Measurements from ENCODE around the gene PCDH17. TPM values are rescaled to one million over a fixed set of nuclear protein-coding genes. Genes with fewer than 3 reads are reported as not detected.

PCDH17 gene
- total RNA-seq, 1 donor from 2014 or later, result 8.1 TPM

GRCh38 chr13:57636816-57637215 lies 5.3 kb downstream of the PCDH17 start:
- no peak for DNase-seq (ENCODE audit: low spot score)

GRCh38 chr13:57637515-57637914 lies 6.0 kb downstream of the PCDH17 start:
- no peak for DNase-seq (ENCODE audit: low spot score)

- no peak for DNase-seq (ENCODE audit: low spot score)
Measured at GRCh38 chr13:57638186-57638890, 6.8 kb downstream of the PCDH17 start.

GRCh38 chr13:57640607-57641006 lies 9.1 kb downstream of the PCDH17 start:
- no peak for DNase-seq (ENCODE audit: low spot score)

- no peak for DNase-seq (ENCODE audit: low spot score)
Measured at GRCh38 chr13:57641051-57641450, 9.5 kb downstream of the PCDH17 start.

GRCh38 chr13:57644106-57644505 lies 12.6 kb downstream of the PCDH17 start:
- DNase-seq (ENCODE audit: low spot score), result no peak

GRCh38 chr13:57653229-57653989 lies 21.9 kb downstream of the PCDH17 start:
- no peak for DNase-seq (ENCODE audit: low spot score)

GRCh38 chr13:57665481-57665880 lies 33.9 kb downstream of the PCDH17 start:
- no peak for DNase-seq (ENCODE audit: low spot score)

- no peak for DNase-seq (ENCODE audit: low spot score)
Measured at GRCh38 chr13:57666131-57666953, 34.8 kb downstream of the PCDH17 start.

GRCh38 chr13:57672168-57672567 lies 40.6 kb downstream of the PCDH17 start:
- no peak for DNase-seq (ENCODE audit: low spot score)

- no peak for DNase-seq (ENCODE audit: low spot score)
Measured at GRCh38 chr13:57673197-57673596, 41.7 kb downstream of the PCDH17 start.

- no peak for DNase-seq (ENCODE audit: low spot score)
Measured at GRCh38 chr13:57675526-57675925, 44.0 kb downstream of the PCDH17 start.

GRCh38 chr13:57680609-57681008 lies 49.1 kb downstream of the PCDH17 start:
- no peak for DNase-seq (ENCODE audit: low spot score)

- no peak for DNase-seq (ENCODE audit: low spot score)
Measured at GRCh38 chr13:57682128-57682716, 50.7 kb downstream of the PCDH17 start.

- no peak for DNase-seq (ENCODE audit: low spot score)
Measured at GRCh38 chr13:57698851-57699250, 67.3 kb downstream of the PCDH17 start.

GRCh38 chr13:57704031-57704430 lies 72.5 kb downstream of the PCDH17 start:
- no peak for DNase-seq (ENCODE audit: low spot score)

- DNase-seq (ENCODE audit: low spot score), result no peak
Measured at GRCh38 chr13:57716295-57716694, 84.8 kb downstream of the PCDH17 start.

- DNase-seq (ENCODE audit: low spot score), result no peak
Measured at GRCh38 chr13:57724486-57725272, 93.1 kb downstream of the PCDH17 start.

- DNase-seq (ENCODE audit: low spot score), result no peak
Measured at GRCh38 chr13:57725480-57725879, 93.9 kb downstream of the PCDH17 start.

GRCh38 chr13:57726981-57727380 lies 95.4 kb downstream of the PCDH17 start:
- DNase-seq (ENCODE audit: low spot score), result no peak

- DNase-seq (ENCODE audit: low spot score), result no peak
Measured at GRCh38 chr13:57734306-57734705, 102.8 kb downstream of the PCDH17 start.
